G401.6 (cell line): ENCODE data around the gene GBA2.

Experiments
- FAIRE-seq: peaks from 2 replicates; lab custom pipeline; 2012; peaks lifted over from hg19 to GRCh38; lab: Jason Lieb, UNC

The GBA2 gene

GRCh38 chr9:35737143-35737542 lies 11.9 kb downstream of the GBA2 start:
- no peak for FAIRE-seq

DNA sequence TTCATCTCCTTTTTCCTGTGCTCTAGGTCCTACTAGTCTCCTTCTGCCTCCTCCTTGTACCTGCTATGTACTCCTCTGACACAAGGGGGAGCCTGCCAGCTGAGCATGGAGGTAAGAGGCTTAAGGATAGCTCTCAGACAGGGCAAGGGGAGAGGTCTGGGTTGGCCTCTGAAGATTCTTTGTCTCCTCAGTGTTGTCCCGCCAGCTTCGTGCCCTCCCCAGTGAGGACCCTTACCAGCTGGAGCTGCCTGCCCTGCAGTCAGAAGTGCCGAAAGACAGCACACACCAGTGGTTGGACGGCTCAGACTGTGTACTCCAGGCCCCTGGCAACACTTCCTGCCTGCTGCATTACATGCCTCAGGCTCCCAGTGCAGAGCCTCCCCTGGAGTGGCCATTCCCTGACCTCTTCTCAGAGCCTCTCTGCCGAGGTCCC lies 12.8 kb downstream of the GBA2 start:
- FAIRE-seq: peak; percentile 27

DNA sequence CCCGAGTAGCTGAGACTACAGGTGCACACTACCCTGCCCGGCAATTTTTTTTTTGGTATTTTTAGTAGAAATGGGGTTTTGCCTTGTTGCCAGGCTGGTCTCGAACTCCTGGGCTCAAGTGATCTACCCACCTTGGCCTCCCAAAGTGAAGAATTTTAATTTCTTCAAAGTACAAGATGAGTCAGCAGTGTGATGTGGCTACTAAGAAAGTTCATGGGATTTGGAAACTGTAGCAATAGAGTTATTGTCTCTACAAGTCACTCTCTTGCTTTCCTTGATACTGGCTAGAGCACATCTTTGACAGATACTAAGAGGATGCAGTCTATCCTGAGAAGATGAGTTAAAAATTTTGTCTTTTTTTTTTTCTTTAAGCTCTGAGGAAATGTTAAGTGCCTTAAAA lies 14.9 kb downstream of the GBA2 start:
- no peak for FAIRE-seq

- no peak for FAIRE-seq
Observed at GRCh38 chr9:35732800-35733541, 16.1 kb downstream of the GBA2 start.

DNA sequence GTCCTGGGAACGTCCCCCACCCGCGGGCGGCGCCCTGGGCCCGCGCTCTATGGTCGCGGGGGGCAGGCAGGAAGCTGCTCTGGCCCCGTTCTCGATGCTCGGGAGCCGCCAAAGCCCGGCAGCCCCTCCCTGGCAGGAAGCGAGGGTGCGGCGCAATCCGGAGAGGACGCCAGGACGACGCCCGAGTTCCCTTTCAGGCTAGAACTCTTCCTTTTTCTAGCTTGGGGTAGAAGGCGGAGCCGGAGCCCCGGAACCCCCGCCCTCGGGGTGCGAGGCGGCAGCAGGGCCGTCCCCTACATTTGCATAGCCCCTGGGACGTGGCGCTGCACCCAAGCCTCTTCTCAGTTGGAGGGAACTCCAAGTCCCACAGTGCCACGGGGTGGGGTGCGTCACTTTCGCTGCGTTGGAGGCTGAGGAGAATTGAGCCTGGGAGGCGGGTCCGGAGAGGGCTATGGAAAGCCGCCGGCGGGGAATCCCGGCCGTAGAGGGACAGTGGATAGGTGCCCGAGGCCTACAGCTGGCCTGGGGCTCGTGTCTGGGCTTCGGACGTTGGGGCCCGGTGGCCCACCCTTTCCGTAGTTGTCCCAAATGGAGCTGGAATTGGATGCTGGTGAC lies 16.7 kb downstream of the GBA2 start, which contains the start of the genes CREB3 and TLN1:
TSS of gene CREB3 (plus strand) at position 482 of the 615 bp plus-strand sequence. CDS start at position 589, 107 bp downstream.
TSS of gene TLN1 (minus strand) at position 11 of the 615 bp plus-strand sequence. CDS start 6,501 bp downstream, outside the sequence.
- peak; percentile 98 for FAIRE-seq

- FAIRE-seq: no peak
Observed at GRCh38 chr9:35731415-35732184, 17.4 kb downstream of the GBA2 start.

DNA sequence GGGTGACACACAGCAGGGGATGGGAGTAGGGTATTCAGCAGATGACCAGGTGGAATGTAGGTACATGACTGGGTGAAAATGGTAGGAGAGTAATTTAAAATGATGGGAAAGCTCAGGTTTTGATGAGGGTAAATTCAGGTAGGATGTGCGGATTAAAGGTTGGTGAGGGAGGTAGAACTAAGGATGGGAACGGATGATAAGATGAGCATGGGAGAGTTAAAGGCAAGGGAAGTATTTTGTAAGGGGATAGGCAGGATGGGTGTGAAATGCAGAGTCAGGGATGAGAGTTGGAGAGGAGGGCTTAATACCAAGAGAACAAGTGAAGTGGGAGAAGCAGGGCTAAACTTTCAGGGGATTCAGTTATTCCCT lies 18.6 kb downstream of the GBA2 start:
- no peak for FAIRE-seq

DNA sequence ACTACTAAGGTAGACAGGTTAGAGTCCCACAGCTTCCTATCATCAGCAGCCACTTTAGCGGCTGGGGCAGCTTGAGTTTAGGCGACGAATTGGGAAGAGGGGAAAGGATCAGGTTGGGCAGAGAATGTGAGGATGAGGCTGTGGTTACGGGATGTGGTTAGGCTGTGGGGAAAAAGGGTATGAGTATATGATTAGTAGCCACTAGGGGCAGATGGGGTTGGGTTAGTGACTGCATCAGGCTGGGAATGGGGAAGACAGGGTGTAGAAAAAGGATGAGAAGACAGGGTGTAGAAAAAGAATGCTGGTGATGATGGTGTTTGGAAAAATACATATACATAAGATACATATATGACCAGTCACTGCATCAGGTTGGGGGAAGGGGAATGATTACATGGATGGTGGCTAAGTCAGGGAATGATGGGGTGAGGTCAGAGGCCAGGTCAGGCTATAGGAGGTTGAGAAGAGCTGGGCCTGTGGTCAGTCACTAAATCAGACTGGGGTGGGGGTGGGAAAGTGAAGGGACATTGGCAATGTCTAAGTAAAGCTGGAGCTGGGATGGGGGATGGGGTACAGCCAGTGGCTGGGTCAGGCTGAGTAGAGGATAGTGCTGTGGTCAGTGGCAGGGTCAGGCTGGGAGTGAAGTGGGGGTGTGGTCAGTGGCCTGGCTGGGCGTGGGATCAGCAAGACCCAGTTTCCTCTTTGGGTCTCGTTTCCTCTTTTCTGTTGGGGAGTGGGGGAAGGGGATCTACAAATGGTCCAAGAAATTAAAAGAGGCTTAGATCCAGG lies 19.1 kb downstream of the GBA2 start:
- FAIRE-seq: no peak

GRCh38 chr9:35729101-35729500 lies 19.9 kb downstream of the GBA2 start:
- FAIRE-seq: no peak

DNA sequence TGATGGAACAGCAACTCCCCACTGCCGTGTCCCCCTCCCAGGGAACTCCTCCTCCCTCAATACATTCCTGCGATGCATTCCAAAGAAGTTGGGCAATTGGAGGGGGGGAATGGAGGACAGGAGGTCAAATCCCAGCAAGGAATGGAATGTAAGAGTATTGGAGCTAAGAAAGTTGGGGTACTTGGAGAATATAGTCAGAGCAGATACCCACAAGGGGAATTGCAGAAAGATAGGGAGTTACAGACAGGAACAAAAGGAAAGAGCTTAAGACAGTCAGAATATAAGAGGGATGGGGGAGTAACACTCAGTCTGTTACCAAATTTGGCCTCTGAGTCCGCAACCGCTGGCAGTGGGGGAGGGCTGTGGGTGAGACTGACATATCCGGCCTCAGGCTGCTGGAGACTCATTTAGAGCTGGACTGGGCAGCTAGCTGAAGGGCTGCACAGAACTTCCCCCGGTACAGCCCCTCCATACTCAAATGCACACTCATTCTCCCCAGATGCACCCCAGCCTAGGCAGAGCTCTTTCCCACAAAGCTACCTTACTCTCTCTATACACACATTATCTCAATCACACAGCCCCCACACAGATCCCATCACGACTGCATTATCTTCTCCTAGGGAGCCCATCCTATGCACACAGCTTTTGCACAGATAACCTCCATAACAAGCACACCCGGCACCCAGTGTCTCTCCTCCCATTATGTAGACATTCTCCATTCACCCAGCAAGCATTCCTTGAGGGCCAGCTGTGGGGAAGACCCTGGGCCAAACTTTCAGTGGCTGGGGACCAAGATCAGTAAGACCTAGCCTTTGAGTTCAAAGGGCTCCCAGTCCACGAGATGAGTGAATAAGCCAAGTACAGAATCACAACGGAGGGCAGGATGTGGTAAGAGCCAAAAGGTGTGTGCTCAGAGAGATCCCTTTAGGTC lies 20.7 kb downstream of the GBA2 start:
- FAIRE-seq: no peak

GRCh38 chr9:35727676-35728040 lies 21.4 kb downstream of the GBA2 start:
- FAIRE-seq: no peak

- no peak for FAIRE-seq
Observed at GRCh38 chr9:35726931-35727330, 22.1 kb downstream of the GBA2 start.

- no peak for FAIRE-seq
Observed at GRCh38 chr9:35725362-35725761, 23.7 kb downstream of the GBA2 start.

DNA sequence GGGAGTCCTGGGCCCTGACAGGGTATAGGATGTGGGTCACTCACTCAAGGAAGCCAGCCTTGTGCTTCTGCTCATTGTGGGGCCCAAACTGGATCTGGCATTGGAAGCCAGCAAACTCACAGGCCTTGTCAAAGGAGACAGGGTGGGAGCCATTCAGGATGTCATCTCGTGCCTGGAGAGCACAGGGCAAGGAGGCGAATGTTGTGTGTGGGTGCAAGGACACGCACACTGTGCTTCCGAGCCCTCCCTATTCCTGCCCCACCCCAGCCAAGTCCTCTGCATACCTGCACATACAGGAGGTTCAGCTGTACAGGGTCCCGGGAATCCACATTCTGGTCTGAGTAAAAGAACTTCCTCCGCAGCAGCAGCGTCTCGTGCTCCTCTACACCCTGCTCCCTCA lies 25.1 kb downstream of the GBA2 start:
- no peak for FAIRE-seq

DNA sequence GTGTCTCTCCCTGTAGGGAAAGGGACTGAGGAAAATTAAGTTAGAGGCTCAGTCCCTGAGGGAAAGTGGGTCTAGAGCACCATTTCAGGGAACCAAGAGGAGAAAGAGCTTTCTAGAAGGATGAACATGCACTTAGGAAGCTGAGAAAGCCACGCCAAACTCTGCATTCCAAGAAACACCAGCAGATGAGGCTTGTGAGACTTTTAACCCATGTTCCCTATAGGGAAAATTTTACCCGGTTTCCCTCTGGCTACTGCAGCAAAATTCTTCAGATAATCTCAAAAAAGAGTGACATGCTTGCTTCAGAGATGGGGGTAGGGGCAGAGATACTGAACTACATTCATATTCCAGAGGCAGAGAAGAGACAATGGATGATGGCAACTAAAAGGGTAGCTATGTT lies 25.6 kb downstream of the GBA2 start:
- no peak for FAIRE-seq

GRCh38 chr9:35719546-35719945 lies 29.5 kb downstream of the GBA2 start:
- no peak for FAIRE-seq

DNA sequence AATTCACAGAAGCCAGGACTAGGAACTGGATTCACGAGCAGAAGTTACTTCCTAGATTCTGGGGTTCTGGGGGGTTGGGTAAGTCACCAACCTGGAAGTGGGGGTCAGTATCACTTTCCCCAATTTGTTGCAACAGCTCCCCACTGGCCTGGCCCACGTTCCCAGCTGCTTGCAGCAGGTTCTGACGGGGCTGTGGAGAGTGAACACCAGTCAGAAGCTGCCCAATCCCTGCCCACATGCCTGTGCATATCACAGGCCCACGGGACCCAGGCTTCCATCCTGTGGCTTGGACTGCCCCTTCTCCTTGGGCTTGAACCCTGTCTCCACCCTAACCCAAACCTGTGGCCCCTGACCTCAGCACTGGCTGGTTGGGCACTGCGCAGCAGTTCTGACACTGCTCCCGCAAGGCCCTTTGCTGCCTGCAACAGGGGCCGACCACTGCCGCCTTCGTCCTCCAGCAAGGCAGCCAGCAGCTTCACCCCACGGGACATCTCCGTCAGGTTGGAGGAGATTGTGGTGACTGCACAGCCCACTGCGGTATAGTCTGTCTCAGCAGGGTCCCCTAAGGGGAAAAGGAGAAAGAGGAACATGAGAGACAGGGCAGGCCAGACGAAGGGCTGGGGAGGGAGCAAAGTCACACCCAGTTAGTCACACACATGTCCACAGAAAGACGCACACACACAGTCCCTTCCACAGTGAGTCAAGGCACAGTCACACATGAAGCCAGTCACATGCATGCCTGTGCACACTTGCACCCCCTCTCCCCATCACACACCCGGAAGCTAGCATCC lies 30.1 kb downstream of the GBA2 start:
- no peak for FAIRE-seq

- no peak for FAIRE-seq
Observed at GRCh38 chr9:35717132-35717870, 31.7 kb downstream of the GBA2 start.

DNA sequence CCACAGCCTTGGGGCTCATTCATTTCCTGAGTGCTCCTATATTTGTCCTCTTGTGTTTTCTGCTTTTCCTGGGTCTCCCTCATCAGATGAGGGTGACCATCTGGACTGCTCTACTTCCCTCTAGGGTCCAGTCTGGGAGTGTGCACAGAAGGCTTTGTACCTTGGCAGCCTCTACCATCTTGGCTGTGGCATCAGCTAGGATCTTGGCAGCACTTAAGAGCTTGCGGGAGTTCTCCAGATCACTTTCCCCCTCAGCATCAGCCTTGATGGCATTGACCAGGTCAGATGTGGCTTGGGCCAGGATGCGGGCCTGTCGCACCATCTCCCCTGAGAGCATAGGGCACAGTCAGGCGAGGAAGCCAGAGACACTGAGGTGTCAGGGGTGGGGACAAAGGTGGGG lies 32.8 kb downstream of the GBA2 start:
- no peak for FAIRE-seq
